Stimulated activated CD4-positive, alpha-beta T cell treated with anti-CD3 and anti-CD28 coated beads, Interleukin-12 subunit alpha, Interleukin-12 subunit beta, amount 100 ng/mL, for 48 hours (primary cell): Measurements from ENCODE around the gene USP13.

Source experiments
- DNase-seq, 3 donors: peaks; one replicate each; pipeline ENCODE4 v3.0.0-alpha.2; 2020; ENCODE audit warnings: low read depth in 2 of 3, low spot score in 1 of 3

The USP13 gene

DNA sequence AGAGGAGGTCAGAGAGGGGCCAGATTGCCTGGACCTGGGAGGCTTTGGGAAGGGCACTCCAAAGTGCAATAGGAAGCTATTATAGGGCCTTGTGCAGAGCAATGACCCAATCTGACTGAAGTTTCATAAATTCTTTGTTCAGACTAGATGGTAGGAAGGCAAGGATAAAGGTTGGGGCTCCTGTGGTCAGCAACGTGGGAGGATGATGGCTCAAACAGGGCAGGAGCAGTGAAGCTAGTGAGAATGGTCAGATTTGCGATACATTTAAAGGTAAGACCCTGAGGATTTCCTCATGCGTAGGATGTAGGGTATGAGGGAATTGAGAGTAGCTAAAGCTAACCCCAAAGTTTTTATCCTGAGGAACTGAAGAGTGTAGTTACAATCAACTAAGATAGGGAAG lies 139.0 kb downstream of the USP13 start:
- DNase-seq, result no peak

DNA sequence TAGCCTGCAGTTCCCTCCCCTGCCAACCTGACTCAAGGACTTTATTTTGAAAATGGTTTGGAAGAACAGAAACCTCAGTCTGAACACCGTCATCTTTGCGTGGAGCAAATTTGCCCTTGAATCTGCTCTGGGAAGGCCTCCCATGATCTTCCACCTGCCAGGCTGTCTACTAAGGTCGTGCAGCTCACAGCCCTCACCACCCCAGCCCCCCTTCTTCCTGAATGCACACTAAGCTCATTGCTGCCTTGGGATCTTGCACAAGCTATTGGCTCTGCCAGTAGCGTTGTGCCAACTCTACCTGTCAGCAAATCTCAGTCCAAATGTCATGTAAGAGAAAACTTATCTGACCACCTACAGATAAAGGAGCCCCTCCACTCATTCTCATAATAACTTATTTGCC lies 141.5 kb downstream of the USP13 start:
- DNase-seq, result no peak

DNA sequence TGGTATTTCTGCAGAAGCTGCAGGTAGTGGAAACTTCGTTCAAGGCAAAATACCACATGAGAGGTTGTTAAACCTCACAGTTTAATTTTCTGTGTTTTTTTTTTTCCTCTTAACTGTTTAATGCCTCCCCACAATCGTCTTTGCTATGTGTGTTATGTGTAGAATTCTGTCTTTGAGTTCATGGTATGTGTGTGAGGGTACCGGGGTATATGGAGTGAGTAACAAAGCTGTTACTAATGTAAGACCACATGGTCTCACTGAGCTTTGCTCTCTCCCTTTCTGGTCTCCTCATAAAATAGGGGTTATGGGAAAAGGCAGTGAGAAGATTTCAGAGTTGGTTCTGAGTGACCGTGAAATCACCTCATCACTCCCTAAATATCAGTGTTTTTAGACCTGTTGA lies 143.6 kb downstream of the USP13 start:
- DNase-seq, result no peak

DNA sequence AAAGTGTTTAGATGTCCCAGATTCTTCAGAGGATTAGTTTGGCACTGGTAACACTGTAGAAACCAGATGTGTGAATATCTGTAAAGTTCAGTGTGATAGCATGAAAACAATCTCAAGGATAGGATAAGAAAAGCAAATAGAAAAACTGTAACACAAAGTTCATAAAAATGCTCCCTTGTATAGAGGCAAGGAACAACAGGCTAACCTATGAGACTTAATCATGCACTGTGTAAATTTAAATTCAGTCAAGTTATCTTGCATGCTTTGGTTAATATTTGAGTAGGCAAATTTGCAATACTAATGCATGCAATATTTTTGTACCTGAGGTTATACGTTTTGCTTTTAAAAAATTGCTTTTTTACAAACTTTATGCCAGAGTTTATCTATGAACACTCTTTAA lies 144.4 kb downstream of the USP13 start:
- DNase-seq, result no peak

DNA sequence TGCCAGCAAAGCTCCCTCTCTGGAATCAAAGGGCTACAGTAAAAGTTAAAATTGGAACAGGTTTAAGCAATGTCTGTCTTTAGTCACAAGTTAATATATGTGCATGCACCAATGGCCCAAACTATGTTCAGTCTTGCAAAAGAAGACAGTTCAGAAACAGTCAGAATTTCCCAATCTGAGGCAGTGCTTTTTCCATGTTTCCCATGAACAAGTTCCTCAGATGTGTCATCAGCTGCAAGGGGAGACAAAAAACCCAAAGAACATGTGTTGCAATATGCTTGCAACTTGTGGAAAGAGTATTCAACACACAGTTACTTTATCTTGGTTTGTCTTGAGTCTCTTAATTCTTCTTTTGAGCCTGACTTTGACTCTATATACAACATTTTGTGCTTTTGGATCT lies 148.4 kb downstream of the USP13 start:
- DNase-seq, result no peak

DNA sequence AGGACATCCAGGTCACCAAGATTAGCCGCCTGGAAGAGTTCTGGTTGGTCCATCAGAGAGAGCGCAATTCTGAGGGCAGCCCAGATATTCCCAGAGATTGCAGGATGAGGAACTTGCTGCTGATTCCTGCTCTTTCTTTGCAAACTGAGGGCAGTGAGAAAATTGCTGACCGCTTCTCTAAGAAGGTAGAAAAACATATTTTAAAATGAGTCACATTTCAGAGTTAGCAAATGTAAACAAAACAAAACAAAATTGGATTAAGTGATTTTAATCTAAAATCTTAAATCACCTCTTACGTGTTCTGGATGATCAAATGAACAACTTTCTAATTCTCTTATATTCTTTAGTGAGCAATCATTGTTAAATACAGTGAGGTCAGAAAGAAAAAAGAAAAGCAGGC lies 149.0 kb downstream of the USP13 start:
- no peak for DNase-seq

DNA sequence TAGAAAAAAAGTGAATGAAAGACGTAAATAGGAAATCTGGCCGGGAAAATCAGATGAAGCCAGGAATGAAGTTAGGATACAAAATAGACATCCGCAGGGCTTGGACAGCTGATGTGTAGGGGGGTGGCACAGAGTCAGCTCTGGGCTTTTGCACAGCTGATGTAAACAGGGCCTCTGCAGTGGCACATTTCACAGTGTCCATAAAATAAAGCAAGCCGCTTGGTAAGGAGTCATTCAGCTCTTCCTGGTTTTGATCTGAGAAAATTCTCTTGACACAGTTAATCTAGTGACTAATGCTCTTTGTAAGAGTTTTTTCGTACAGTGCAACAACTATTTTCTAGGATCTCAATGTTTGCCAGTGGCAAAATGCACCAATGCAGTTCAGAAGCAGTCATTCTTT lies 153.3 kb downstream of the USP13 start:
- DNase-seq, result no peak

DNA sequence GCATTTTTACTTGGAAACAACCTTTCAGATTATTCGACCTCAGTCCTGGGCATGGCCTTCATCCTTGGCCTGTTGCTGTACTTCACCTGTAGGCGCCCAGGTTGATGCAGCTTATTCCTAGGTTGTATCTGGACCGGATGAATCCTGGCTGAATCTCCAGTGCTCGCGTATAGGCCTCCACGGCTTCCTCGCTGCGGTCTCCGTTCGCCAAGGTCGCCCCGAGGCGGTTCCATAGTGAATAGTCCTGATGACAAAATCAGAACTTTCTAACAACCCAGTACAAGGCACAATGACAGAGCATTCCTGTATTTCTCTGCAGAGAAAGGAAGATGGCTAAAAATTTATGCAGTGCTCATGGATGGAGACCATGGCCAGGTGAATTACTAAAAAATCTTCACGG lies 154.7 kb downstream of the USP13 start:
- no peak for DNase-seq

DNA sequence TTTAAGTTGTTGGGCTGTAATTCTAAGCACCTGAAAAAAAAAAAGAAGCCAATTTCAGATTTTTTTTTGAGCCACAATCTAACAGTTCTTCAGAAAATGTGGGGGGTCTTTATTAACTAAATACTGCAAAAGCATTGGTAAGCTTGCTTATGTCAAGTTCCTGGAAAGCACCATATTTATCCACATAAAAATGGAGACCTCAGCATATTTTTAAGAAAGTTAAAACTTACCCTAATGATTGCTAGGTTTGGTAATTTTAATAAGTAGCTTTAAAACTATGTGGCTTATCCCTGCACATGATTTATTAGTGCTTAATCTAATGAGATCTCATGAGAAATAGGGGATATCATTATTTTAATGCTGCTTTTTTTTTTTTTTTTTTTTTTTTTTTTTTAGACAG lies 156.8 kb downstream of the USP13 start:
- no peak for DNase-seq

DNA sequence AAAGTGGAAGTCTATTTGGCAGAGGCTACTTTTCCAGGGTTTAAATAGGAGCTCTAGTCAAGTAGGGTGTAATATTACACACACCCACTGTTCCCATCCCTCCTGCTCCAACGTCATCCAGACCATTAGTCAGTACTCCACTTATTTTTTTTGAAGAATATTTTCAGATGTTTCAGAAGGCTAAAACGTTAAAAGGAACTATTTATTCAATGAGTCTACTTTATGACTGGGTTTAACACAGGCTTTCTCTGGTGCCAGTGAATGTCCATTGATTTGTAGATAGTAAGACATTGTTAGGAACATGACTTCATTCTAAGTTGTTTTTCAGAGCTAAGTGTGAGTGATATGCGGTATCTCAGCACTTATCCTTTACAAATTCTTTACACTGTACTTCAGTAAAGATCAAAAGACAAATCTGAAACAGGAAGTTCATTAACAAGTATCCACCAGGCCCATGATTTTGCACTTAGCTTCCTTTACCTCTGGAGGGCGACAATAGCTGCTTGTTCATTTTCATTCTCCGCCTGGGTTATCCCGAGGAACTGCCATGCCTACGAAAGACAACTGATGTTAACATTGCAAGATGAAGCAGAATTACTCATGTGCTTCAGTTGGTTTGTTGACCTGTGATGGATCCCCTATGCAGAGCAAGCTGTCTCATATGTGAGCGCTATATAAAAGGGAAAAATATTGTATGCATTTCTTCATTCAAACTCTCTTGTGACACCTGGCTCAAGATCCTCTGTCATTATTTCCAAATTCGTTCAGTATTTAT lies 158.7 kb downstream of the USP13 start:
- peak in 1 of 3 donors; percentile 15 for DNase-seq

DNA sequence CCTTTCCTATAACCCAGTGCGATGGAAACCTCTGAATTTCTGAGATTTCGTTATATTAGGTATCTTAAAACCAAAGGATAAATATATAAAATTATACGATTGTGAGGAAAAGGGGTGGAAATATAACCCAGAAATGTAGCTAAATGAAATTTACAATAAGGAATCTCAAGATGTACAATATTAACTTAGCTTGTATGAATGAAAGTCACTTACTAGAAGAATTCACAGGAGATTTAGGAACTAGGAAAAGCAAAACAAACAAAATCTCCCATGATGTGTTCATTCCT lies 159.2 kb downstream of the USP13 start:
- DNase-seq, result no peak

DNA sequence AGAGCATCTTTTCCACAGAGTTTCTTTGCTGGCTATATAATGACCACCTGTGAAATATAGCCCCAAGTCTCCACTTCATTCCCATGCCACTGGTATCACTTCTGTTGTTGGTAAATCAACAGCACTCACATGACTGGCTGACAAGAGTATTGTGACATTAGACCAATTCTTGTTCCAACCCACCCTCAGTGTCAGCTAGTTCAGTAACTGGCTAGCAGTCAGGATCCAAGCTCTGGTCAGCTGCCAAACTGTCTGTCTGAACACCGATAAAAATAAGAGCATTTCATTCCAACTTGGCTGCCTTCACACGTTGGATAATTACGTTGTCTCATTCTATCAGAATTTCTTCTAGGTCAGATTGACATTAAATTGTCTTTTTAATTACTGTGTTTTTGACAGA lies 166.5 kb downstream of the USP13 start:
- DNase-seq, result no peak

DNA sequence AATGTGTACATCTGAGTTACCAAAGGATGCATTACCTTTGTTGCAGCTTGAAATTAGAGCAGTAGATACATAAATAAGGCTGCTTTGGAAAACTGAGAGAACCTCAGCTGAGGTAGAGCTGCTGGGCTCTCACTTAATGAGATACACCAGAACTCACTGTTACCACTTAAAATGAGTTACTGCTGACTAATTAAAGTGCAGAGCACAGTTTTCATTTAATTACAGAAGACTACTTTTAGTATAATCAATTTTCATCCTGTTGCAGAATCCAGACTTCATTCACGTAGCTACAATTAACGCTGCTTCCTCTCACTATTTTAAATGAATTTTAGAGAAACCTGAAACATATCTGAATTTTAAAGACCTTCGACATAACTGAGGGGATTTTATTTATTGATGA lies 169.5 kb downstream of the USP13 start:
- no peak for DNase-seq

DNA sequence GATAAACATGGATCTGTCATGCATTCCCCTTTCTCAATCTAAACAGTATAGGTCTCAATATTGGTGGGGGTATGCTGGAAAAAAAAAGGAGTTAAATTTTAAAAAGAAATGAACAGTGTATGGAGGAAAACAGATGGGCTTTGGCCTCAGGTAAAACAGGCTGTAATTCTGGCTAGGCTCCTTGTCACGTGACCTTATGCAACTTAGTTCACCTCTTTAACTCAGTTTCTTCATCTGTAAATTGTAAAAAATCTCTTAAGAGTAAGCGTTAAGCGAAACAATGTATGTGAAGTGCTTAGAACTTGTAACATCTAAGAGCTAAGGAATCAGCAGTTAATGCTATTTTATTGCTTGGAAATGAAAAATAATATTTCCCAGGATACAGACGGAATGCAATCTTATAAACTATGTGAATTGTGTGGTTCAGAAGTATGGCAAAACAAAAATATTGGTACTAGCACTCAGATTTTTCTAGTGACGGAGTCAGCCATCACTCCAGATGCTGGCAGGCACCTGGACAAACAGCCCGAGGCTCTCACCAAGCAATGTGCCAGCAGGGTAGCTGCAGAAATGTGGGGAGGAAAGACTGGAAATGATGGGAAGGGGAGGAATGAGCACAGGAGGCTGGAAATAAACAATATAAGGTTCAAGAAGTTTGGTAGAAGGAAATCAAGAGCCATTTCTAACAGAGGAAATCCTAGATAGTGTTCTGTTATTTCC lies 172.8 kb downstream of the USP13 start:
- no peak for DNase-seq

DNA sequence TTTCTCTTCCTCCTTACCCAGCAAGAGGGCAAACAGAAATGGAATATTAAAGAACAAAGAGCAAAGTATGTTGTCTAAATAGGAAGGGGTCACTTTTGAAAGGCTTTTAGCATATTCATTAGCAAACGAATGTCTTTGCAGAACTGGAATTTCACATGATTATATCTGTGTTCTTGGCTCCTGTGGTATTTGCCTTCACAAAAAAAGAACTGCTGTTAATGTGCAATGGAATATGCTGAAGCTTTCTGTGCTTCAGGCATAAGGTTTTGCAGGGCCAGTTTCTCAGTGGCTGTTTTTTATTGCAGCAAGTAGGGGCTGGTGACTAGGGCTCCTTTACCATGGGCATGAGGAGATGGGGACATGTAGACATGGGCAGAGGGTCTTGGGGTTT lies 173.4 kb downstream of the USP13 start:
- DNase-seq, result no peak

DNA sequence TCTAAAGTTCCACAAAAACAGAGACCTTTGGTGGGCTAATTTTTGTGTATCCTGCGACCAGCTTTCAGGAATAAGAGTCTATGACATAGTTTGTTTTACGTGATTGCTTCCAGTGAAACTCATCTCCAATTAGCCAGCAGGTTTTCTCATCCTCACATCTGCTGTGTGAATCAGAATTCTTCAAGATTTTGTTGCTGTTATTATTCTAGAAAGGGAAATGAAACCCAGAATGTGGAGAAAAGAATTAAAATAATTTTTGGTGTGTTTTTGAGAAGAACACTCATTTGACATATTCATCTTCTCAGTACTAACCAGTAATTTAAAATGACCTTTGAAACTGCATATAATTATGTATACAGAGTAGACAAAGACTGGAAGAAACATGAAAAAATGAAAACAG lies 175.9 kb downstream of the USP13 start:
- no peak for DNase-seq

DNA sequence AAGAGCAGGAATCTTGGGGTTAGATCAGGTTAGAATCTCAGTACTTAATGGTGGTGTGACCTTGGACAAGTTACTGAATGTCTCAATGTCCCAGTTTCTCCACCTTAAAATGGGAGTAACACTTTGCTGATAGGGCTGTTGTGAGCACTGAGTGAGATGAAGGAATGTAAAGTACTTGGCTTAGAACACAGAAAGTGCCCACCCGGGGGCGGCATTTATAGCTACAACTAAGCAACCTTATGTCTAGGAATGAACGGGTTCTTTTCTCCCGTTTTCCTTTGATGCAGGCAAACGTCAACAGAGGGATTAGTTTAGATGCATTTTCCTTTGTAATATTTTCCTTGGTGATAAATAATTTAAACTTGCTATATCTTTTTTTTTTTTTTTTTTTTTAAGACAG lies 176.6 kb downstream of the USP13 start:
- no peak for DNase-seq

DNA sequence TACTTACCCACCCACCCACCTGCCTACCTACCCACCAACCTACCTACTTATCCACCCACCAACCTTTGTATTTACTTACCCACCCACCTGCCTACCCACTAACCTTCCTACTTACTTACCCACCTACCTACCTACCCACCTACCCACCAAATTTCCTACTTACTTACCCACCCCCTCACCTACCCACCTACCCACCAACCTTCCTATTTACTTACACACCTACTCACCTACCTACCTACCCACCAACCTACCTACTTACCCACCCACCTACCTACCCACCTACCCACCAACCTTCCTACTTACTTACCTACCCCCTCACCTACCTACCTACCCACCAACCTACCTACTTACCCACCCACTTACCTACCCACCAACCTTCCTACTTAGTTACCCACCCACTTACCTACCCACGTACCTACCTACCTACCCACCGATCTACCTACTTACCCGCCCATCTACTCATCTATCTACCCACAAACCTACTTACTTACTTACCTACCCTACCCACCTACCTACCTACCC lies 179.6 kb downstream of the USP13 start:
- DNase-seq, result no peak

DNA sequence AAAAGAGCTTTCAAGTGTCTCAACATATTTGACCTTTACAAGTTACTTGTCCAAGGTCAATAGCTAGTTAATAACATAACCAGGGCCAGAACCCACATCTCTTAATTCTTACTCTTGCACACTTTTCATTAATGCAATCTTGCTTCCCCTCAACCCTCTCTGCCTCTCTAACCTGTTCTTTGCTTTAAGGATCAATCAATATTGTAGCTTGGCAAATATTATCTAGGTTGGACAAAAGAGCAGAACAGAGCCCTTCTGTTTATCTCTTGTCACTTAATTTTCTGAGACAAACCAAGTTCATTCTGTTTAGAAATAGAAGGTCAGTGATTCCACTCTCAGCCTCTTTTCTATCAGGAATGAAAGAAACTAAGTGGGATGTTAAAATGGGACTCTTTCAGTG lies 180.5 kb downstream of the USP13 start:
- no peak for DNase-seq

DNA sequence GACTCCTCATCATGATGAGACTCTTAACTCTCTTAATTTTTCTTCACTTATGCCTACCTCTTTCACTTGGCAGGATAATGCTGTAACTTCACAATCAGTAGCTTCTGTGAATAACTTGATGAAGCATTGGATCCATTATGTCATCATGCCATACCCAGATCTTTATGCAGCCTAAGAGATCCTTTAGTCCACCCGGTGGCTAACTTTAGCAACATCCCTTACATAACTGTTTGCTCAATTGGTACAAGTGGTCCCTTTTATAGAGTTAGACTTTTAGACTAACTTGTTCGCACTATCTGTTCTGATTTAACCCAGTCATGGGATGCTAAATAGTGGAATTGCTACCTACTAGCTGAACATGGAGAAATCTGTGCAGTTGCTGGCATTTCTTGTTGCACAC lies 184.5 kb downstream of the USP13 start:
- no peak for DNase-seq
